Activated CD4-positive, CD25-positive, alpha-beta regulatory T cell (primary cell): ENCODE data around the gene MRPS7.
"Not testable (repeated sequence)": the region's sequence is repeated elsewhere in the genome, so short reads cannot be mapped to it uniquely, and the experiment has no call there.

ENCODE experiments used
- DNase-seq, 4 experiments: peaks; one replicate each; lab custom pipeline; 2025; lab: John Stamatoyannopoulos, UW

MRPS7 gene

GRCh38 chr17:75271233-75271954 lies 9.7 kb downstream of the MRPS7 start:
- peak; percentile 72 to 86 (median 80) for DNase-seq

- DNase-seq = no peak
Measured at GRCh38 chr17:75271955-75272847, 10.5 kb downstream of the MRPS7 start.

GRCh38 chr17:75272848-75273184 lies 11.1 kb downstream of the MRPS7 start:
- no peak for DNase-seq

GRCh38 chr17:75273977-75274708 lies 12.5 kb downstream of the MRPS7 start:
- DNase-seq = no peak

GRCh38 chr17:75277664-75278071 lies 16.0 kb downstream of the MRPS7 start:
- DNase-seq = no peak

- DNase-seq = not testable (repeated sequence)
Measured at GRCh38 chr17:75280189-75280588, 18.5 kb downstream of the MRPS7 start.

- DNase-seq = no peak
Measured at GRCh38 chr17:75285123-75285522, 23.4 kb downstream of the MRPS7 start.

- no peak for DNase-seq
Measured at GRCh38 chr17:75287221-75287620, 25.5 kb downstream of the MRPS7 start.

GRCh38 chr17:75288359-75288758 lies 26.7 kb downstream of the MRPS7 start:
- DNase-seq = no peak

- peak in 2 of 4 experiments; percentile 43 to 45 for DNase-seq
Measured at GRCh38 chr17:75288770-75289114, 27.1 kb downstream of the MRPS7 start.

- peak; percentile 78 to 92 (median 89) for DNase-seq
Measured at GRCh38 chr17:75289115-75289831, 27.6 kb downstream of the MRPS7 start, which contains the start of gene SLC25A19. Gene SLC25A19 (minus strand): TSS chr17:75289433. CDS start chr17:75286764, 2,669 bp downstream.

- peak in 3 of 4 experiments; percentile 40 to 46 (median 43) for DNase-seq
Measured at GRCh38 chr17:75289832-75290337, 28.2 kb downstream of the MRPS7 start.

GRCh38 chr17:75292810-75293448 lies 31.2 kb downstream of the MRPS7 start:
- DNase-seq = not testable (repeated sequence)

GRCh38 chr17:75295201-75296158 lies 33.8 kb downstream of the MRPS7 start:
- no peak for DNase-seq

- no peak for DNase-seq
Measured at GRCh38 chr17:75300280-75300679, 38.6 kb downstream of the MRPS7 start.

GRCh38 chr17:75301049-75301448 lies 39.4 kb downstream of the MRPS7 start:
- no peak for DNase-seq

GRCh38 chr17:75301502-75302206 lies 40.0 kb downstream of the MRPS7 start:
- no peak for DNase-seq

- DNase-seq = no peak
Measured at GRCh38 chr17:75307957-75308731, 46.5 kb downstream of the MRPS7 start.
